Thyroid gland (tissue), 4 donors: Measurements from ENCODE around the gene BTBD8.

Experiments
- CTCF ChIP-seq, 6 experiments: fragments of 200-600 bp in 3 of 6; fragments of 450-650 bp in 3 of 6; sonication (generic) in 3 of 6; IDR thresholded peaks; one replicate each; pipeline ENCODE4 v1.5.1; 2016 to 2019; ENCODE audit warnings: antibody characterized with exemption in 6 of 6, mild to moderate bottlenecking in 2 of 6, inconsistent platforms in 1 of 6, moderate library complexity in 1 of 6
- POLR2A ChIP-seq, 2 donors: fragments of 450-650 bp; IDR thresholded peaks; one replicate each; pipeline ENCODE4 v1.6.1; 2017; ENCODE audit warnings: antibody characterized with exemption in 2 of 2, mild to moderate bottlenecking in 2 of 2, moderate library complexity in 1 of 2

GRCh38 chr1:92194511-92194910 is 114.4 kb downstream of the BTBD8 start:
- no peak for TF ChIP-seq CTCF (IDR thresholded peaks at IDR 0.05)
- no peak for TF ChIP-seq POLR2A (IDR thresholded peaks at IDR 0.05)
